ENCODE results near the gene ZC3H7A. TPM values are rescaled to one million over a fixed set of nuclear protein-coding genes. Genes with fewer than 3 reads are reported as not detected.

The ZC3H7A gene

GRCh38 chr16:11711662-11712061 is 85.4 kb downstream of the ZC3H7A start:
- no peak overlapping the region for H3K4me2 ChIP-seq (ENCODE audit: low read length)
- H3K27me3 ChIP-seq (ENCODE audit: control insufficient read depth, insufficient read depth, low read length) = no peaks in the 10 kb centered on the region
- H3K4me3 ChIP-seq (ENCODE audit: low read length) = no peak overlapping the region
- H3K4me1 ChIP-seq (ENCODE audit: control insufficient read depth, insufficient read depth, low read length) = peaks cover 10% of the 10 kb centered on the region
- peaks cover 21% of the 10 kb centered on the region for H3K36me3 ChIP-seq (ENCODE audit: insufficient read depth, low read length)
- no peak overlapping the region for H3K9ac ChIP-seq (ENCODE audit: low read depth, low read length)
- H3K9me3 ChIP-seq (replicated peaks; ENCODE audit: low read length) = no peaks in the 10 kb centered on the region

GRCh38 chr16:11708421-11708820 is 88.6 kb downstream of the ZC3H7A start:
- H3K4me2 ChIP-seq (ENCODE audit: low read length) = no peak overlapping the region
- no peaks in the 10 kb centered on the region for H3K27me3 ChIP-seq (ENCODE audit: control insufficient read depth, insufficient read depth, low read length)
- H3K4me1 ChIP-seq (ENCODE audit: control insufficient read depth, insufficient read depth, low read length) = peaks cover 10% of the 10 kb centered on the region
- no peak overlapping the region for H3K9ac ChIP-seq (ENCODE audit: low read depth, low read length)
- H3K36me3 ChIP-seq (ENCODE audit: insufficient read depth, low read length) = peaks cover 22% of the 10 kb centered on the region
- no peaks in the 10 kb centered on the region for H3K9me3 ChIP-seq (replicated peaks; ENCODE audit: low read length)
- no peak overlapping the region for H3K4me3 ChIP-seq (ENCODE audit: low read length)

- peaks cover 24% of the 10 kb centered on the region for H3K36me3 ChIP-seq (ENCODE audit: insufficient read depth, low read length)
- H3K4me3 ChIP-seq (ENCODE audit: low read length) = no peak overlapping the region
- H3K27me3 ChIP-seq (ENCODE audit: control insufficient read depth, insufficient read depth, low read length) = no peaks in the 10 kb centered on the region
- no peak overlapping the region for H3K9ac ChIP-seq (ENCODE audit: low read depth, low read length)
- H3K4me1 ChIP-seq (ENCODE audit: control insufficient read depth, insufficient read depth, low read length) = peaks cover 10% of the 10 kb centered on the region
- H3K4me2 ChIP-seq (ENCODE audit: low read length) = no peak overlapping the region
- H3K9me3 ChIP-seq (replicated peaks; ENCODE audit: low read length) = no peaks in the 10 kb centered on the region
These were observed 89.3 kb downstream of the ZC3H7A start for GRCh38 chr16:11707679-11708197.

GRCh38 chr16:11706180-11706742 is 90.8 kb downstream of the ZC3H7A start:
- H3K36me3 ChIP-seq (ENCODE audit: insufficient read depth, low read length) = peaks cover 20% of the 10 kb centered on the region
- peaks cover 10% of the 10 kb centered on the region for H3K4me1 ChIP-seq (ENCODE audit: control insufficient read depth, insufficient read depth, low read length)
- H3K4me3 ChIP-seq (ENCODE audit: low read length) = no peak overlapping the region
- H3K27me3 ChIP-seq (ENCODE audit: control insufficient read depth, insufficient read depth, low read length) = no peaks in the 10 kb centered on the region
- no peaks in the 10 kb centered on the region for H3K9me3 ChIP-seq (replicated peaks; ENCODE audit: low read length)
- no peak overlapping the region for H3K9ac ChIP-seq (ENCODE audit: low read depth, low read length)
- H3K4me2 ChIP-seq (ENCODE audit: low read length) = no peak overlapping the region

GRCh38 chr16:11705311-11706025 is 91.6 kb downstream of the ZC3H7A start:
- H3K9ac ChIP-seq (ENCODE audit: low read depth, low read length) = no peak overlapping the region
- peaks cover 10% of the 10 kb centered on the region for H3K4me1 ChIP-seq (ENCODE audit: control insufficient read depth, insufficient read depth, low read length)
- H3K4me3 ChIP-seq (ENCODE audit: low read length) = no peak overlapping the region
- no peaks in the 10 kb centered on the region for H3K9me3 ChIP-seq (replicated peaks; ENCODE audit: low read length)
- H3K36me3 ChIP-seq (ENCODE audit: insufficient read depth, low read length) = peaks cover 25% of the 10 kb centered on the region
- no peaks in the 10 kb centered on the region for H3K27me3 ChIP-seq (ENCODE audit: control insufficient read depth, insufficient read depth, low read length)
- no peak overlapping the region for H3K4me2 ChIP-seq (ENCODE audit: low read length)

Small RNA genes within 50 kb of the gene (small RNA-seq; reads per million reads assigned to genes)
- not detected for gene RF00017
